CD4-positive, CD25-positive, alpha-beta regulatory T cell (primary cell): ENCODE data around the gene PTPN7. TPM values are rescaled to one million over a fixed set of nuclear protein-coding genes. Genes with fewer than 3 reads are reported as not detected.

Source experiments
- polyA plus RNA-seq, 4 donors: library from polyadenylated mRNA; unstranded; fragments of 300-500 nt; fragmentation: Illumina TruSeq; gene quantifications; one replicate each; pipeline ENCODE4 v1.2.3, GENCODE V29; 2021
- total RNA-seq: library from RNA; stranded (reverse); gene quantifications from one replicate; pipeline ENCODE4 v1.2.3, GENCODE V29; 2022

Gene PTPN7
- total and polyA plus RNA-seq, 5 donors from 2014 or later = 57.5 to 124 (median 78.0) TPM

Other genes starting within 250 kb of the PTPN7 start
- gene LMOD1, start 214.1 kb downstream of the PTPN7 start, total RNA-seq = not detected
- gene LMOD1, start 214.1 kb downstream of the PTPN7 start, polyA plus RNA-seq = not detected
- gene TIMM17A, start 205.1 kb downstream of the PTPN7 start, total RNA-seq = 43.1 TPM
- 10 to 100 TPM; 28.2 to 52.7 (median 36.7) TPM for gene TIMM17A, start 205.1 kb downstream of the PTPN7 start, polyA plus RNA-seq
- gene RNPEP, start 178.0 kb downstream of the PTPN7 start, total RNA-seq = 29.8 TPM
- 10 to 100 TPM; 31.0 to 51.2 (median 33.0) TPM for gene RNPEP, start 178.0 kb downstream of the PTPN7 start, polyA plus RNA-seq
- gene ELF3, start 150.0 kb downstream of the PTPN7 start, total RNA-seq = 1.0 TPM
- gene ELF3, start 150.0 kb downstream of the PTPN7 start, polyA plus RNA-seq = not detected
- not detected for gene GPR37L1, start 37.7 kb downstream of the PTPN7 start, total RNA-seq
- under 1 TPM; 0.03 to 0.25 (median 0.17) TPM for gene GPR37L1, start 37.7 kb downstream of the PTPN7 start, polyA plus RNA-seq
- gene ARL8A, start 15.9 kb downstream of the PTPN7 start, total RNA-seq = 84.1 TPM
- 10 to 100 TPM in 1 of 4 donors, 1 to 10 TPM in 3; 6.6 to 11.1 (median 7.7) TPM for gene ARL8A, start 15.9 kb downstream of the PTPN7 start, polyA plus RNA-seq
- 0.32 TPM for gene LGR6, start 33.2 kb upstream of the PTPN7 start, total RNA-seq
- under 1 TPM; 0.16 to 0.87 (median 0.30) TPM for gene LGR6, start 33.2 kb upstream of the PTPN7 start, polyA plus RNA-seq
- 1.2 TPM for gene UBE2T, start 181.3 kb upstream of the PTPN7 start, total RNA-seq
- gene UBE2T, start 181.3 kb upstream of the PTPN7 start, polyA plus RNA-seq = 10 to 100 TPM; 12.4 to 16.1 (median 15.1) TPM
- gene PPP1R12B, start 188.1 kb upstream of the PTPN7 start, total RNA-seq = 32.5 TPM
- gene PPP1R12B, start 188.1 kb upstream of the PTPN7 start, polyA plus RNA-seq = 1 to 10 TPM; 3.8 to 6.4 (median 4.2) TPM